Measurements from ENCODE around the gene ATXN1.

GRCh38 chr6:16414205-16414604, 347.1 kb downstream of the ATXN1 start:
- TF ChIP-seq CTCF (IDR thresholded peaks at IDR 0.05) (no peak), EP300 (IDR thresholded peaks at IDR 0.05) (no peak)
